ENCODE measurements around the gene SNORC.

GRCh38 chr2:232926431-232926939, 56.4 kb downstream of the SNORC start:
- TF ChIP-seq CTCF (IDR thresholded peaks at IDR 0.05), result no peak
- no peak for TF ChIP-seq POLR2A (IDR thresholded peaks at IDR 0.05)

Measured in body of pancreas (tissue), 4 donors.